IMR-90 (cell line): ENCODE data around the gene GPR158. TPM values are rescaled to one million over a fixed set of nuclear protein-coding genes. Genes with fewer than 3 reads are reported as not detected.

Experiments
- ATAC-seq: fragments of 200-7000 bp; cut with Tn5 transposase; 2 replicates; pipeline ENCODE4 v1.9.1; 2020; ENCODE audit warnings: low read depth, mild to moderate bottlenecking, moderate library complexity
- BruUV-seq: library from RNA; stranded (reverse); fragments of 400-500 nt; replicated peaks from 2 replicates; lab custom pipeline; 2021; lab: Mats Ljungman, UMichigan
- CTCF ChIA-PET: fragments of 300-600 bp; formaldehyde crosslinking; extraction: SDS; loops from one replicate; lab custom pipeline; 2021; ENCODE audit warnings: antibody characterized with exemption; lab: Yijun Ruan, JAX
- POLR2A ChIA-PET: fragments of 300-600 bp; sonication (Branson Sonifier 250); formaldehyde crosslinking; loops from one replicate; lab custom pipeline; 2022; ENCODE audit warnings: antibody characterized with exemption; ENCODE audit not compliant: unreplicated experiment; lab: Charles Lee
- DNase-seq: peaks from one replicate; pipeline ENCODE4 v3.0.0; 2013
- H2AFZ ChIP-seq: replicated peaks from 2 replicates; pipeline ENCODE3; 2013; ENCODE audit warnings: low read length, mild to moderate bottlenecking; ENCODE audit not compliant: poor library complexity
- H2AK5ac ChIP-seq: 2 replicates; pipeline ENCODE4 v1.6.1; 2013; ENCODE audit warnings: low read depth, low read length, inconsistent platforms
- H2AK9ac ChIP-seq: replicated peaks from 2 replicates; pipeline ENCODE3; 2013; ENCODE audit warnings: mild to moderate bottlenecking, low read depth, low read length, moderate library complexity; ENCODE audit not compliant: poor library complexity
- H2BK120ac ChIP-seq: 2 replicates; pipeline ENCODE4 v1.6.1; 2013; ENCODE audit warnings: low read depth, low read length, inconsistent platforms
- H2BK15ac ChIP-seq: 3 replicates; pipeline ENCODE4 v1.6.1; 2013; ENCODE audit warnings: low read depth, low read length, inconsistent platforms
- H2BK20ac ChIP-seq: 2 replicates; pipeline ENCODE4 v1.6.1; 2013; ENCODE audit warnings: low read depth, mild to moderate bottlenecking, inconsistent platforms, low read length, moderate library complexity
- H2BK5ac ChIP-seq: 2 replicates; pipeline ENCODE4 v1.6.1; 2013; ENCODE audit warnings: mild to moderate bottlenecking, low read depth, low read length, inconsistent platforms; ENCODE audit not compliant: poor library complexity, severe bottlenecking
- H3K14ac ChIP-seq: replicated peaks from 2 replicates; pipeline ENCODE4 v1.6.1; 2013; ENCODE audit warnings: low read depth, low read length, inconsistent platforms
- H3K18ac ChIP-seq: 2 replicates; pipeline ENCODE4 v1.6.1; 2013; ENCODE audit warnings: low read depth, low read length, control low read depth
- H3K23ac ChIP-seq: 2 replicates; pipeline ENCODE4 v1.6.1; 2013; ENCODE audit warnings: low read depth, low read length, inconsistent platforms
- H3K27ac ChIP-seq: 2 replicates; pipeline ENCODE4 v1.5.1; 2013; ENCODE audit warnings: mild to moderate bottlenecking, control low read depth, low read length; ENCODE audit not compliant: insufficient read depth
- H3K27me3 ChIP-seq: 2 replicates; pipeline ENCODE4 v1.6.1; 2013; ENCODE audit warnings: low read length; ENCODE audit not compliant: control insufficient read depth, insufficient read depth
- H3K36me3 ChIP-seq: 2 replicates; pipeline ENCODE4 v1.6.1; 2013; ENCODE audit warnings: low read length, mixed read lengths; ENCODE audit not compliant: control insufficient read depth, insufficient read depth
- H3K4ac ChIP-seq: 2 replicates; pipeline ENCODE4 v1.6.1; 2013; ENCODE audit warnings: low read depth, low read length, inconsistent platforms
- H3K4me1 ChIP-seq: 2 replicates; pipeline ENCODE4 v1.6.1; 2013; ENCODE audit warnings: low read length, mixed read lengths; ENCODE audit not compliant: control insufficient read depth, insufficient read depth
- H3K4me2 ChIP-seq: 2 replicates; pipeline ENCODE4 v1.6.1; 2013; ENCODE audit warnings: low read depth, mild to moderate bottlenecking, control low read depth, low read length, moderate library complexity
- H3K4me3 ChIP-seq: 2 replicates; pipeline ENCODE4 v1.5.1; 2013; ENCODE audit warnings: low read depth, mild to moderate bottlenecking, control low read depth, low read length, moderate library complexity; ENCODE audit not compliant: insufficient read depth
- H3K56ac ChIP-seq: 2 replicates; pipeline ENCODE4 v1.6.1; 2013; ENCODE audit warnings: low read length, inconsistent platforms; ENCODE audit not compliant: insufficient read depth; ENCODE audit errors: extremely low read depth
- H3K79me1 ChIP-seq, 2 experiments: 2 replicates each; pipeline ENCODE4 v1.6.1; 2013; ENCODE audit warnings: low read length in 2 of 2, inconsistent platforms in 1 of 2, low read depth in 1 of 2
- H3K9ac ChIP-seq: 2 replicates; pipeline ENCODE4 v1.6.1; 2013; ENCODE audit warnings: low read depth, low read length, control low read depth
- H3K9me1 ChIP-seq: 2 replicates; pipeline ENCODE4 v1.6.1; 2013; ENCODE audit warnings: low read length, inconsistent platforms; ENCODE audit not compliant: insufficient read depth
- H3K9me3 ChIP-seq: 2 replicates; pipeline ENCODE4 v1.6.1; 2013; ENCODE audit warnings: low read length; ENCODE audit not compliant: control insufficient read depth, insufficient read depth
- H4K20me1 ChIP-seq: 2 replicates; pipeline ENCODE4 v1.6.1; 2013; ENCODE audit warnings: low read length, inconsistent platforms; ENCODE audit not compliant: insufficient read depth
- H4K5ac ChIP-seq: 2 replicates; pipeline ENCODE4 v1.6.1; 2013; ENCODE audit warnings: mild to moderate bottlenecking, low read depth, low read length, control low read depth
- H4K8ac ChIP-seq, 2 experiments: 2 replicates each; pipeline ENCODE4 v1.6.1; 2013; ENCODE audit warnings: low read depth in 2 of 2, low read length in 2 of 2, control low read depth in 1 of 2, inconsistent platforms in 1 of 2
- H4K91ac ChIP-seq: 2 replicates; pipeline ENCODE4 v1.6.1; 2013; ENCODE audit warnings: low read depth, low read length, inconsistent platforms; ENCODE audit not compliant: insufficient read depth
- BHLHE40 ChIP-seq: fragments of 150-350 bp; IDR thresholded peaks from 2 replicates; pipeline ENCODE4 v1.6.1; 2016; ENCODE audit warnings: mild to moderate bottlenecking, low read depth, low read length
- CEBPB ChIP-seq: IDR thresholded peaks from 2 replicates; pipeline ENCODE4 v1.6.1; 2012; ENCODE audit warnings: low read depth, low read length, improper control_type of control experiment
- CHD1 ChIP-seq: IDR thresholded peaks from 2 replicates; pipeline ENCODE4 v1.6.1; 2012; ENCODE audit warnings: low read depth, low read length, improper control_type of control experiment
- FOS ChIP-seq: fragments of 150-350 bp; IDR thresholded peaks from 2 replicates; pipeline ENCODE4 v1.6.1; 2016; ENCODE audit warnings: low read depth, low read length
- MAFK ChIP-seq: IDR thresholded peaks from 2 replicates; pipeline ENCODE4 v1.6.1; 2012; ENCODE audit warnings: low read depth, low read length, improper control_type of control experiment
- MAZ ChIP-seq: IDR thresholded peaks from 2 replicates; pipeline ENCODE4 v1.6.1; 2012; ENCODE audit warnings: low read depth, mild to moderate bottlenecking, low read length, improper control_type of control experiment, moderate library complexity, borderline replicate concordance
- MXI1 ChIP-seq: IDR thresholded peaks from 2 replicates; pipeline ENCODE4 v1.6.1; 2012; ENCODE audit warnings: low read depth, mild to moderate bottlenecking, low read length, moderate library complexity, borderline replicate concordance
- NFE2L2 ChIP-seq: fragments of 150-350 bp; IDR thresholded peaks from 2 replicates; pipeline ENCODE4 v1.6.1; 2016; ENCODE audit warnings: low read depth, mild to moderate bottlenecking, low read length
- POLR2A ChIP-seq: IDR thresholded peaks from 2 replicates; pipeline ENCODE4 v1.6.1; 2012; ENCODE audit warnings: mild to moderate bottlenecking, low read depth, low read length
- RAD21 ChIP-seq: IDR thresholded peaks from 2 replicates; pipeline ENCODE4 v1.6.1; 2012; ENCODE audit warnings: low read length, improper control_type of control experiment
- RCOR1 ChIP-seq: IDR thresholded peaks from 2 replicates; pipeline ENCODE4 v1.6.1; 2012; ENCODE audit warnings: mild to moderate bottlenecking, low read length, improper control_type of control experiment; ENCODE audit not compliant: insufficient replicate concordance
- RFX5 ChIP-seq: IDR thresholded peaks from 2 replicates; pipeline ENCODE4 v1.8.0; 2012; ENCODE audit warnings: low read depth, mild to moderate bottlenecking, low read length, moderate library complexity
- SMC3 ChIP-seq: fragments of 150-350 bp; IDR thresholded peaks from 2 replicates; pipeline ENCODE4 v1.6.1; 2016; ENCODE audit warnings: low read depth, mild to moderate bottlenecking, antibody characterized with exemption, low read length, moderate library complexity
- WGBS, 2 experiments: methylation state at CpG; one replicate each; pipeline versions ENCODE4 v1.1.5 to v1.1.7; 2013; ENCODE audit warnings: missing lambda C conversion rate in 2 of 2; ENCODE audit not compliant: insufficient read length in 1 of 2; ENCODE audit errors: extremely low coverage in 2 of 2; 5-methylcytosine and 5-hydroxymethylcytosine counted together
- dilution Hi-C: fragments of 300-500 bp; cut with HindIII; formaldehyde crosslinking; loops from one replicate; pipeline ENCODE4 v1.14.3; 2018; ENCODE audit warnings: low sequenced_read_pairs; ENCODE audit not compliant: unreplicated experiment
- in situ Hi-C: fragments of 300-500 bp; cut with MboI; formaldehyde crosslinking; loops from 3 replicates; pipeline ENCODE4 v1.14.3; 2019; ENCODE audit warnings: low sequenced_read_pairs, inconsistent platforms, mixed read lengths
- intact Hi-C: fragments of 100-400 bp; cut with micrococcal nuclease; formaldehyde crosslinking; loops from 2 replicates; pipeline ENCODE4 v1.10.0; 2022
- polyA plus RNA-seq, 3 experiments: library from polyadenylated mRNA; depleted of rRNA; stranded (reverse); fragments of >200 nt; gene quantifications; 2 replicates each; pipeline ENCODE4 v1.2.3, GENCODE V29; 2012; ENCODE audit warnings: low replicate concordance in 1 of 3
- total RNA-seq: library from RNA; depleted of rRNA; stranded (reverse); fragments of >200 nt; gene quantifications from 2 replicates; pipeline ENCODE4 v1.2.3, GENCODE V29; 2012
- TF ChIP-seq, protein P1 (sequence below): fragments of 150-350 bp; IDR thresholded peaks from 2 replicates; pipeline ENCODE4 v1.6.1; 2016; ENCODE audit warnings: low read depth, mild to moderate bottlenecking, low read length, moderate library complexity, borderline replicate concordance
- TF ChIP-seq, protein P2 (sequence below): conservative IDR thresholded peaks from 2 replicates; pipeline ENCODE4 v1.5.1; 2012; ENCODE audit warnings: mild to moderate bottlenecking, low read depth, low read length, improper control_type of control experiment
- TF ChIP-seq, protein P3 (sequence below): fragments of 150-350 bp; IDR thresholded peaks from 2 replicates; pipeline ENCODE4 v1.6.1; 2017; ENCODE audit warnings: mild to moderate bottlenecking, antibody characterized with exemption, low read length, low read depth

The GPR158 gene
- total and polyA plus RNA-seq, 2 of the 4 experiments (the other 2 are of a cell fraction) = not detected

DNA sequence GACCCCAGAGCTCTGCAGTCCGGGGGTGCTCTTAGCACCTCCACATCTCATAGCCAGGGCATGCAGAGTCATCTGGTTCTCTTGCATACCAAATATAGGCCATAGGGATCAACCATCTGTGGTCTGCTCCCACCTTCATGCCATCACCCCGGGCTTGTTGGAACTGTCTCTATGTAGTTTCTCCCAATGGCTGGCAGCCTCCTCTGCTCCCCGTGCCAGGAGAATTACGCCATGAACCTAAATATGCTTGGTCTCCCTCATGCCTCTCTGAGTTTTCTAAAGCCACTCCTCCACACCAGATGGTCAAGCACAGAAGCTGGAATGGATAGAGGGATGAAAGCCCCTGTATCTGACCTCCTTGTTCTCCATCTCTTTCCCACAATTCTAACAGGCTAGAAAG, 456.7 kb downstream of the GPR158 start:
- H3K4me2 ChIP-seq = no peak overlapping the region
- no peak for DNase-seq
- H2BK15ac ChIP-seq = no peak overlapping the region
- no peaks in the 10 kb centered on the region for H3K79me1 ChIP-seq
- ChIA-PET CTCF (no interaction called here), POLR2A (no interaction called here)
- H4K91ac ChIP-seq = no peak overlapping the region
- in situ Hi-C loops (no loop called here), intact Hi-C loops (no loop called here), dilution Hi-C loops (no loop called here)
- H3K9me1 ChIP-seq = no peaks in the 10 kb centered on the region
- no peak overlapping the region for H4K5ac ChIP-seq
- no peak overlapping the region for H3K4ac ChIP-seq
- H2AK9ac ChIP-seq = no peak overlapping the region
- no peaks in the 10 kb centered on the region for H3K4me1 ChIP-seq
- no peak overlapping the region for H2BK5ac ChIP-seq
- no peak overlapping the region for H3K56ac ChIP-seq
- no peak overlapping the region for H3K9ac ChIP-seq
- TF ChIP-seq, protein P1, sequence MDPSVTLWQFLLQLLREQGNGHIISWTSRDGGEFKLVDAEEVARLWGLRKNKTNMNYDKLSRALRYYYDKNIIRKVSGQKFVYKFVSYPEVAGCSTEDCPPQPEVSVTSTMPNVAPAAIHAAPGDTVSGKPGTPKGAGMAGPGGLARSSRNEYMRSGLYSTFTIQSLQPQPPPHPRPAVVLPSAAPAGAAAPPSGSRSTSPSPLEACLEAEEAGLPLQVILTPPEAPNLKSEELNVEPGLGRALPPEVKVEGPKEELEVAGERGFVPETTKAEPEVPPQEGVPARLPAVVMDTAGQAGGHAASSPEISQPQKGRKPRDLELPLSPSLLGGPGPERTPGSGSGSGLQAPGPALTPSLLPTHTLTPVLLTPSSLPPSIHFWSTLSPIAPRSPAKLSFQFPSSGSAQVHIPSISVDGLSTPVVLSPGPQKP = no peak
- TF ChIP-seq MAZ (no peak), MXI1 (no peak), CHD1 (no peak), NFE2L2 (no peak), CEBPB (no peak), MAFK (no peak), RCOR1 (no peak), SMC3 (no peak), RFX5 (no peak), RAD21 (no peak), POLR2A (no peak), FOS (no peak), BHLHE40 (no peak)
- TF ChIP-seq, protein P2, sequence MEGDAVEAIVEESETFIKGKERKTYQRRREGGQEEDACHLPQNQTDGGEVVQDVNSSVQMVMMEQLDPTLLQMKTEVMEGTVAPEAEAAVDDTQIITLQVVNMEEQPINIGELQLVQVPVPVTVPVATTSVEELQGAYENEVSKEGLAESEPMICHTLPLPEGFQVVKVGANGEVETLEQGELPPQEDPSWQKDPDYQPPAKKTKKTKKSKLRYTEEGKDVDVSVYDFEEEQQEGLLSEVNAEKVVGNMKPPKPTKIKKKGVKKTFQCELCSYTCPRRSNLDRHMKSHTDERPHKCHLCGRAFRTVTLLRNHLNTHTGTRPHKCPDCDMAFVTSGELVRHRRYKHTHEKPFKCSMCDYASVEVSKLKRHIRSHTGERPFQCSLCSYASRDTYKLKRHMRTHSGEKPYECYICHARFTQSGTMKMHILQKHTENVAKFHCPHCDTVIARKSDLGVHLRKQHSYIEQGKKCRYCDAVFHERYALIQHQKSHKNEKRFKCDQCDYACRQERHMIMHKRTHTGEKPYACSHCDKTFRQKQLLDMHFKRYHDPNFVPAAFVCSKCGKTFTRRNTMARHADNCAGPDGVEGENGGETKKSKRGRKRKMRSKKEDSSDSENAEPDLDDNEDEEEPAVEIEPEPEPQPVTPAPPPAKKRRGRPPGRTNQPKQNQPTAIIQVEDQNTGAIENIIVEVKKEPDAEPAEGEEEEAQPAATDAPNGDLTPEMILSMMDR = no peak
- TF ChIP-seq, protein P3, sequence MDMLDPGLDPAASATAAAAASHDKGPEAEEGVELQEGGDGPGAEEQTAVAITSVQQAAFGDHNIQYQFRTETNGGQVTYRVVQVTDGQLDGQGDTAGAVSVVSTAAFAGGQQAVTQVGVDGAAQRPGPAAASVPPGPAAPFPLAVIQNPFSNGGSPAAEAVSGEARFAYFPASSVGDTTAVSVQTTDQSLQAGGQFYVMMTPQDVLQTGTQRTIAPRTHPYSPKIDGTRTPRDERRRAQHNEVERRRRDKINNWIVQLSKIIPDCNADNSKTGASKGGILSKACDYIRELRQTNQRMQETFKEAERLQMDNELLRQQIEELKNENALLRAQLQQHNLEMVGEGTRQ = no peak
- H3K27ac ChIP-seq = no peak overlapping the region
- H3K9me3 ChIP-seq = peaks cover 10% of the 10 kb centered on the region
- H3K36me3 ChIP-seq = no peaks in the 10 kb centered on the region
- H3K14ac ChIP-seq = no peak overlapping the region
- no peak overlapping the region for H2AFZ ChIP-seq
- H3K27me3 ChIP-seq = no peaks in the 10 kb centered on the region
- no peak overlapping the region for H2AK5ac ChIP-seq
- H2BK120ac ChIP-seq = no peak overlapping the region
- H4K20me1 ChIP-seq = no peaks in the 10 kb centered on the region
- no CpG with 5 or more reads among the region's 4 CpGs for WGBS, 2 experiments
- no peak overlapping the region for H4K8ac ChIP-seq
- H2BK20ac ChIP-seq = no peak overlapping the region
- no peak overlapping the region for H3K4me3 ChIP-seq
- no peak overlapping the region for H3K18ac ChIP-seq
- ATAC-seq = no peak
- H3K23ac ChIP-seq = no peak overlapping the region
- no TSS peak for BruUV-seq
